PC-9 (cell line): ENCODE data around the gene STK35. TPM values are rescaled to one million over a fixed set of nuclear protein-coding genes. Genes with fewer than 3 reads are reported as not detected.

Experiments used
- BruUV-seq: library from RNA; stranded (reverse); fragments of 400-500 nt; replicated peaks from 2 replicates; lab custom pipeline; 2021; lab: Mats Ljungman, UMichigan
- CTCF ChIA-PET: fragments of 300-600 bp; sonication (Branson Sonifier 250); formaldehyde crosslinking; loops from one replicate; lab custom pipeline; 2022; ENCODE audit warnings: antibody characterized with exemption; lab: Charles Lee
- POLR2A ChIA-PET: fragments of 300-600 bp; sonication (Branson Sonifier 250); formaldehyde crosslinking; loops from one replicate; lab custom pipeline; 2022; ENCODE audit warnings: antibody characterized with exemption; ENCODE audit not compliant: unreplicated experiment; lab: Charles Lee
- DNase-seq, 2 experiments: peaks; one replicate each; pipeline versions ENCODE4 v3.0.0 to v3.0.0-alpha.2; 2015 to 2022; ENCODE audit warnings: mixed read lengths in 1 of 2
- H2AFZ ChIP-seq: fragments of 200-600 bp; sonication (generic); 2 replicates; pipeline ENCODE4 v1.8.1; 2017; ENCODE audit warnings: antibody characterized with exemption
- H3F3A ChIP-seq: fragments of 200-600 bp; sonication (generic); 2 replicates; pipeline ENCODE4 v1.8.1; 2017; ENCODE audit warnings: antibody characterized with exemption, mild to moderate bottlenecking, low read depth; ENCODE audit not compliant: insufficient read depth
- H3K27ac ChIP-seq: fragments of 200-600 bp; sonication (generic); 2 replicates; pipeline ENCODE4 v1.6.1; 2016; ENCODE audit warnings: mixed run types
- H3K27me3 ChIP-seq: fragments of 200-600 bp; sonication (generic); 2 replicates; pipeline ENCODE4 v1.6.1; 2016; ENCODE audit warnings: low read depth, mixed run types; ENCODE audit not compliant: insufficient read depth
- H3K36me3 ChIP-seq: fragments of 200-600 bp; sonication (generic); 2 replicates; pipeline ENCODE4 v1.6.1; 2016; ENCODE audit warnings: low read depth, mixed run types
- H3K4me1 ChIP-seq: fragments of 200-600 bp; sonication (generic); replicated peaks from 2 replicates; pipeline ENCODE4 v1.6.1; 2016; ENCODE audit warnings: mixed run types; ENCODE audit not compliant: insufficient read depth
- H3K4me2 ChIP-seq: fragments of 200-600 bp; sonication (generic); 2 replicates; pipeline ENCODE4 v1.6.1; 2017; ENCODE audit warnings: mixed run types
- H3K4me3 ChIP-seq: fragments of 200-600 bp; sonication (generic); 2 replicates; pipeline ENCODE4 v1.6.1; 2016; ENCODE audit warnings: mixed run types
- H3K79me2 ChIP-seq: fragments of 200-600 bp; sonication (generic); 2 replicates; pipeline ENCODE4 v1.6.1; 2017; ENCODE audit warnings: low read depth, mixed run types
- H3K9me2 ChIP-seq: fragments of 200-600 bp; sonication (generic); 2 replicates; pipeline ENCODE4 v1.8.1; 2017; ENCODE audit warnings: mild to moderate bottlenecking; ENCODE audit not compliant: insufficient read depth
- H3K9me3 ChIP-seq: fragments of 200-600 bp; sonication (generic); 2 replicates; pipeline ENCODE4 v1.8.1; 2016; ENCODE audit warnings: low read depth; ENCODE audit not compliant: insufficient read depth
- H4K20me1 ChIP-seq: fragments of 200-600 bp; sonication (generic); 2 replicates; pipeline ENCODE4 v1.8.1; 2017; ENCODE audit not compliant: insufficient read depth
- CTCF ChIP-seq: fragments of 200-600 bp; sonication (generic); conservative IDR thresholded peaks from 2 replicates; pipeline ENCODE4 v1.6.1; 2017; ENCODE audit warnings: mixed run types, antibody characterized with exemption, mild to moderate bottlenecking, moderate library complexity
- EZH2 ChIP-seq: fragments of 200-600 bp; sonication (generic); IDR thresholded peaks from 2 replicates; pipeline ENCODE4 v1.8.0; 2017; ENCODE audit warnings: antibody characterized with exemption, low read depth
- intact Hi-C: fragments of 100-400 bp; cut with micrococcal nuclease; formaldehyde crosslinking; loops from one replicate; pipeline ENCODE4 v1.10.0; 2022; ENCODE audit not compliant: unreplicated experiment
- total RNA-seq: library from RNA; stranded (reverse); gene quantifications from 2 replicates; pipeline ENCODE4 v1.2.3, GENCODE V29; 2021

The STK35 gene
- total RNA-seq, 1 experiment from 2014 or later = 36.7 TPM

- Histone ChIP-seq H4K20me1 (peaks cover 44% of the 10 kb centered on the region), H3K9me3 (no peaks in the 10 kb centered on the region), H3K4me3 (no peak overlapping the region), H3K27me3 (no peaks in the 10 kb centered on the region), H3K9me2 (no peaks in the 10 kb centered on the region; the same call in 1 of the 2 replicates), H3K27ac (no peak overlapping the region), H3K79me2 (peaks cover 100% of the 10 kb centered on the region), H2AFZ (no peak overlapping the region), H3K36me3 (peaks cover 35% of the 10 kb centered on the region), H3F3A (peaks cover 11% of the 10 kb centered on the region; the same call in 1 of the 2 replicates), H3K4me1 (peaks cover 28% of the 10 kb centered on the region), H3K4me2 (no peak overlapping the region)
- intact Hi-C loops = no loop called here
- no TSS peak for BruUV-seq
- POLR2A ChIA-PET = no interaction called here
- peak in 1 of 2 experiments; percentile 58 for DNase-seq
- TF ChIP-seq CTCF = no peak
- no peak for TF ChIP-seq EZH2
- CTCF ChIA-PET = no interaction called here
Observed at GRCh38 chr20:2118783-2119182, 17.2 kb downstream of the STK35 start.

GRCh38 chr20:2122936-2123335 is 21.3 kb downstream of the STK35 start:
- intact Hi-C loops = no loop called here

GRCh38 chr20:2123720-2124119 is 22.1 kb downstream of the STK35 start:
- no peak for DNase-seq
- Histone ChIP-seq H3K4me2 (no peak overlapping the region), H3K36me3 (peaks cover 16% of the 10 kb centered on the region; the same call in 1 of the 2 replicates), H2AFZ (no peak overlapping the region), H3K27ac (no peak overlapping the region), H3K4me1 (peaks cover 4% of the 10 kb centered on the region), H3F3A (no peaks in the 10 kb centered on the region), H3K4me3 (no peak overlapping the region), H3K9me3 (no peaks in the 10 kb centered on the region), H4K20me1 (peaks cover 38% of the 10 kb centered on the region), H3K9me2 (no peaks in the 10 kb centered on the region), H3K79me2 (peaks cover 97% of the 10 kb centered on the region), H3K27me3 (no peaks in the 10 kb centered on the region)
- POLR2A ChIA-PET = interaction anchor here (0.7 kb wide), 1 partner anchor 31 kb away, joined by 4 read pairs; no protein-coding TSS in a partner anchor
- TF ChIP-seq EZH2 = no peak
- TF ChIP-seq CTCF = no peak
- CTCF ChIA-PET = no interaction called here
- no TSS peak for BruUV-seq
- intact Hi-C loops = no loop called here

More at GRCh38 chr20:2122936-2123335, 21.3 kb downstream of the STK35 start:
- peaks cover 46% of the 10 kb centered on the region for H4K20me1 ChIP-seq
- H3K4me2 ChIP-seq = no peak overlapping the region
- POLR2A ChIA-PET = interaction anchor here (0.7 kb wide), 1 partner anchor 31 kb away, joined by 4 read pairs; no protein-coding TSS in a partner anchor
- TF ChIP-seq CTCF (no peak), EZH2 (no peak)
- CTCF ChIA-PET = interaction anchor here (0.6 kb wide), 1 partner anchor 19 kb away, joined by 3 read pairs; no protein-coding TSS in a partner anchor
- H3K36me3 ChIP-seq = peaks cover 21% of the 10 kb centered on the region
- no peak overlapping the region for H3K4me3 ChIP-seq
- H2AFZ ChIP-seq = no peak overlapping the region
- H3K79me2 ChIP-seq = peaks cover 98% of the 10 kb centered on the region
- H3F3A ChIP-seq = no peaks in the 10 kb centered on the region
- BruUV-seq = no TSS peak
- no peak for DNase-seq
- H3K27me3 ChIP-seq = no peaks in the 10 kb centered on the region
- no peaks in the 10 kb centered on the region for H3K9me3 ChIP-seq
- H3K27ac ChIP-seq = no peak overlapping the region
- peaks cover 8% of the 10 kb centered on the region for H3K4me1 ChIP-seq
- H3K9me2 ChIP-seq = no peaks in the 10 kb centered on the region
